VCaP (cell line): ENCODE measurements around the gene DUS3L.
A peak's percentile ranks its signal among the peaks of the same experiment; 100 is the strongest.

ENCODE experiments used
- H3K27ac ChIP-seq: fragments of 450-650 bp; 2 replicates; pipeline ENCODE4 v1.5.1; 2017
- TF ChIP-seq, protein P1 (sequence below): fragments of 450-650 bp; conservative IDR thresholded peaks from 2 replicates; pipeline ENCODE4 v1.5.1; 2017; ENCODE audit warnings: mild to moderate bottlenecking, moderate library complexity

Gene DUS3L

DNA sequence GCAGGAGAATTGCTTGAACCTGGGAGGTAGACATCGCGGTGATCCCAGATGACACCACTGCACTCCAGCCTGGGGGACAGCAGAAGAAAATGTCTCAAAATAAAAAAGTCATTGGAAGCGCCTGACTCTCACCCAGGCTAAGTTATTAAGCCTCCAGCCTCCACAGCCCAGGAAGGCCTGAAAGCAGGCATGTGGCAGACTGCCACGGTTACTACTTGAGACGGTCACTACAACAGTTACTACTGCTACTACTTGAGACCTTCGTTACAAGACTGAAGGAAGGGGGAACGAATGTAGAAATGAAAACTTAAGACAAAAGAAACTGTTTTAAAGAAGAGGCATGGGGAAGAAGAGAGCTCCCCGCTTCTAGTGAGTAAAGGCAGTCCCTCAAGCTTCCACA, 16.0 kb downstream of the DUS3L start:
- no peak overlapping the region for H3K27ac ChIP-seq
- TF ChIP-seq, protein P1, sequence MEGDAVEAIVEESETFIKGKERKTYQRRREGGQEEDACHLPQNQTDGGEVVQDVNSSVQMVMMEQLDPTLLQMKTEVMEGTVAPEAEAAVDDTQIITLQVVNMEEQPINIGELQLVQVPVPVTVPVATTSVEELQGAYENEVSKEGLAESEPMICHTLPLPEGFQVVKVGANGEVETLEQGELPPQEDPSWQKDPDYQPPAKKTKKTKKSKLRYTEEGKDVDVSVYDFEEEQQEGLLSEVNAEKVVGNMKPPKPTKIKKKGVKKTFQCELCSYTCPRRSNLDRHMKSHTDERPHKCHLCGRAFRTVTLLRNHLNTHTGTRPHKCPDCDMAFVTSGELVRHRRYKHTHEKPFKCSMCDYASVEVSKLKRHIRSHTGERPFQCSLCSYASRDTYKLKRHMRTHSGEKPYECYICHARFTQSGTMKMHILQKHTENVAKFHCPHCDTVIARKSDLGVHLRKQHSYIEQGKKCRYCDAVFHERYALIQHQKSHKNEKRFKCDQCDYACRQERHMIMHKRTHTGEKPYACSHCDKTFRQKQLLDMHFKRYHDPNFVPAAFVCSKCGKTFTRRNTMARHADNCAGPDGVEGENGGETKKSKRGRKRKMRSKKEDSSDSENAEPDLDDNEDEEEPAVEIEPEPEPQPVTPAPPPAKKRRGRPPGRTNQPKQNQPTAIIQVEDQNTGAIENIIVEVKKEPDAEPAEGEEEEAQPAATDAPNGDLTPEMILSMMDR = no peak

DNA sequence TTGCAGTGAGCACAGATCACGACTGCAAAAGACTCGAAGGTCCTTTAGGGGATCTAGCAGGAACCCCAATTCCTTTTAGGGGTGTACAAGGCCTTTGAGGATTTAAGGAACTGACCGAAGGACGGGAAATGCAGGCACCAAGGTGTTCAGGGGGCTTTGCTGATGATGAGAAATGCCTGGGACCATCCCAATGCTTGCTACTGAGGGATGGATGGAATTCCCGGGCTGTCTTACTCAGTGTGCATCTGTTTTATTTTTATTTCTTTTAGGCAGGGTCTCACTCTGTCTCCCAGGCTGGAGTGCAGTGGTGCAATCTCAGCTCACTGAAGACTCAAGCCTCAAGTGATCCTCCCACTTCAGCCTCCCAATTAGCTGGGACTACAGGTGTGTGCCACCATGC, 17.7 kb downstream of the DUS3L start:
- TF ChIP-seq, protein P1 = no peak
- peak overlapping the region; percentile 14; the same call in 1 of the 2 replicates for H3K27ac ChIP-seq

DNA sequence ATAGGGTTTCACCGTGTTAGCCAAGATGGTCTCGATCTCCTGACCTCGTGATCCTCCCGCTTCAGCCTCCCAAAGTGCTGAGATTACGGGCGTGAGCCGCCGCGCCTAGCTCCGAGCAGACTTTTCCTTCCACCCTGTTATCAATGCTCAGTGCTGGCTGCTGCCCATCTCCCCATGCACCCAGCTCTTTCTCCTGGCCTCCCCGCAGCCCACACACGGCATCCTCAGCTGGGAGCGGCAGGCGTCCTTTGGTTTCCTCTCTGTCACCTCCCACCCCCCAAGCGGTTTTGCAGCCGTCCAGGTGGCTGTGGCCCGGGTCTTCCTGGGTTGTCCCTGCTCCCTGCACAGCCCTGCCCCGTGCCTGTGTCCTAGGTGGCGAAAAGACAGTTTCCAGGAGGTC, 18.5 kb downstream of the DUS3L start:
- H3K27ac ChIP-seq = no peak overlapping the region
- TF ChIP-seq, protein P1 = no peak

DNA sequence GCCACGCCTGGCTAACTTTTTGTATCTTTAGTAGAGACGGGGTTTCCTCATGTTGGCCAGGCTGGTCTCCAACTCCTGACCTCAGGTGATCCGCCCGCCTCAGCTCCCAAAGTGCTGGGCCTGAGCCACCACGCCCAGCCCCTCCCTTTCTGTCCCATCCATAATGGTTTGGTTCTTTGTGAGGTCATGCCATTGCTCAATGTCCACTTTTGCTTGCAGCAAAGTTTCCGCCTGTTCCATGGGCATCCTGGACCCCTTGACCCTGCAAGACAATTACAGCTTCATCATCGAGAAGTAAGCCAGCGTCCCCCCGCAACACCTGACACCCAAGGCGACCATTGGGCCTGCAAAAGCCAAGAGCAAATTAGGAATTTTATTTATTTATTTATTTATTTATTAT, 23.0 kb downstream of the DUS3L start:
- H3K27ac ChIP-seq = no peak overlapping the region
- TF ChIP-seq, protein P1 = no peak

DNA sequence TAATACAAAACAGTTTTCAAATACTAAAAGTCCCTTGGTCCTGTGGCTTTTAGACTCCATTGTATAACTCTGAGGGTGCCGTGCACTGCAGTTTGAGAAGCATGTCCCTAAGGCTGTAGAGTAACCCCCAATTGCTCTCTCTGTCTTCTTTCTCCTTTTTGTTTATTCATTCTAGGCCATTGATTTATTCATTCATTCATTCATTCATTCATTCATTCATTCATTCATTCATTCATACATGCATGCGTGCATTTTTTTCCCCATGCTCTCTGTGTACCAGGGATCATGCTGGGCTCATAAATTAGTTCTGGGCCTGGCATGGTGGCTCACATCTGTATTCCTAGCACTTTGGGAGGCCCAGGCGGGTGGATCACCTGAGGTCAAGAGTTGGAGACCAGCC, 25.7 kb downstream of the DUS3L start:
- no peak overlapping the region for H3K27ac ChIP-seq
- TF ChIP-seq, protein P1 = no peak

DNA sequence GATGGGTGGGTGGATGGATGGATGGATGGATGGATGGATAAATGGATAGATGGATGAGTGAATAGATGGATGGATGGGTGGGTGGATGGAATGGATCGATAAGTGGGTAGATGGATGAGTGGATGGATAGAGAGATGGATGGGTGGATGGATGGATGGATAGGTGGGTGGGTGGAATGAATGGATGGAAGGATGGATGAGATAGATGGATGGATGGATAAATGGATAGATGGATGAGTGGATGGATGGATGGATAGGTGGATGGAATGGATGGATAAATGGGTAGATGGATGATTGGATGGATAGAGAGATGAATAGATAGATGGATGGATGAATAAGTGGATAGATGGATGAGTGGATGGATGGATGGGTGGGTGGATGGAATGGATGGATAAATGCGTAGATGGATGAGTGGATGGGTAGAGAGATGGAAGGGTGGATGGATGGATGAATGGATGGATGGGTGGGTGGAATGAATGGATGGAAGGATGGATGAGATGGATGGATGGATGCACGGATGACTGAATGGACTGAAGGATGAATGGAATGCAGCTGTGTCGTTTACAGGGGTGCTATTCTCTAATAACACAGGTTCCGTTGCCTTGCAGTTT, 28.2 kb downstream of the DUS3L start:
- H3K27ac ChIP-seq = no peak overlapping the region
- TF ChIP-seq, protein P1 = no peak

DNA sequence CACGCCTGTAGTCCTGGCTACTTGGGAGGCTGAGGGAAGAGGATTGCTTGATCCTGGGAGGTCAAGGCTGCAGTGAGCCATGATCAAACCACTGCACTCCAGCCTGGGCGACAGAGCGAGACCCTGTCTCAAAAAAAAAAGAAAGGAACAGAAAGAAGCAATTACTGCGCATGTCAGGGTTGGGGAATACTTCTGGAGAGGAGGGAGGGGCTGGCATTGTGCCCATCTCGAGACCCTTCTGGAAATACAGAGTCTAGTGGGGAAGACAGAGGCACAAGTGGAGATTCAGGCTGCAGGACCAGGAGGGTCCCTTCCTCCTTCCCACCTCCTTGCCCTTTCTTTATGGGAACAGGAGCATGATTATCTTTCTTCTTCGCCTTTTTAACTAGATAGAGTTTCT, 37.2 kb downstream of the DUS3L start:
- no peak overlapping the region for H3K27ac ChIP-seq
- TF ChIP-seq, protein P1 = no peak
